ENCODE results near the gene PODXL.

PODXL gene

DNA sequence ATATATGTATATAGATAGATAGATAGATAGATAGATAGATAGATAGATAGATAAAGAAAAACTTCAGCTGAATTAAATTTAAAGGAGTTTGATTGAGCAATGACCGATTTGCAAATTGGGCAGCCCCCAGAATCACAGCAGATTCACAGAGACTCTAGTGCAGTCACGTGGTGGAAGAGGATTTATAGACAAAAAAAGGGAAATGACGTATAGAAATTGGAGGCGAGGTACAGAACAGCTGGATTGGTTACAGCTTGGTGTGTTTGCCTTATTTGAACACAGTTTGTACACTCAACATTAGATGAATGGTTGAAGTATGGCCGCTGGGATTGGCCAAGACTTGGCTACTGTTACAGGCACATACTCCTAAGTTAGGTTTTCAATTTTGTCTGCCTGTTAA is 8.2 kb upstream of the PODXL start:
- DNase-seq (ENCODE audit: low read depth): no peak

DNA sequence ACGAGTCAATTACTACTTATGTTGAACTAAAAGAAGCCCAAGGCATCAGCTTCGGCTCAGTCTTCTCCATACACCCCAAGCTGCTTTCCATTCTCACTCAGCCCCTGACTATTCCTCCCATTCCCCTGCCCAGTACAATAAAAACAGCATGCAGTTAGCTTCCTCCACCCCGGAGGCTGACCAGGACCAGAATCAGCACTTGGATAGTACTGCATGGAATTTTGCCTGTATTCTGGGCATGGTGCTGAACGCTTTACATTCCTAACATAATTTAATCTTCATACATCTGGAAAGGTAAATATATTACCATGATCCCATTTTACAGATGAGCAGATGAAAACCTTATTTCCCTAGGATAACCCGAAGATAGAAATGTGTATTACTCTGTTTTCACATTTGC is 7.5 kb upstream of the PODXL start:
- no peak for DNase-seq (ENCODE audit: low read depth)

DNA sequence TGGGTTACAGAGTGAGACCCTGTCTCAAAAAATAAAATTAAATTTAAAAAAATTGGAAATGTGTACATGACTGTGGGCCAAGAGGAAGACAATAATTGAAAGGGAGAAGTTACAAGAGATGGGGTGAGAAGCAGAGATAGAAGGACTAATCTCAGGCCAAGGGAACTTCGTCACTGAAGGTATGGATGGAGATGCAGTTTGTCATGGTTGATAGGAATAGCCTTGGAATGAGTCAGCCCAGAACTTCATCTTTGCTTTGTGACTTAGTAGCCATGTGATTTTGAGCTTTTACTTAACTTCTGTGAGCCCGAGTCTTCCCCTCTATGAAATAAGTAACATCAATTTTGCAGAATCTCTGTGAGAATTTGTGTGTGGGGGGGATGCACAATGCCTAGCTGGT is 6.5 kb upstream of the PODXL start:
- peak; percentile 63 for DNase-seq (ENCODE audit: low read depth)

DNA sequence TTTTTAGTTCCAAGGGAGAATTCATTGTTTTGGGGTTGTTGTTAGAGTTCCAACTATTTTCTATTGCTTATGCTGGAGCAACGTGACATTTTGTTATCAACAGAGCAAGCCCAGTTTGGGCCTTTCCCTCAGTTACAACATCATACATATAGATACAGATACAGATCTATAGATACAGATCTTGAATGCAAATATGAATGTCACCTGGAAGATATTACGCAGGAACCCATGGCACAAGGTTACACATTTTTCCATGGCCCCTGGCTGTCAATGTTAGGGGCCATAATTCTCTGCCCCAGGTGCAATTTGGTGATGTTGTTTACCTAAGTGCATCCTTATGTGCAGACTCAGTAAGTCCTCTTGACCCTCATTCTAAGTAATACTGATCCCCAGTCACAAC is 3.6 kb upstream of the PODXL start:
- DNase-seq (ENCODE audit: low read depth): no peak

DNA sequence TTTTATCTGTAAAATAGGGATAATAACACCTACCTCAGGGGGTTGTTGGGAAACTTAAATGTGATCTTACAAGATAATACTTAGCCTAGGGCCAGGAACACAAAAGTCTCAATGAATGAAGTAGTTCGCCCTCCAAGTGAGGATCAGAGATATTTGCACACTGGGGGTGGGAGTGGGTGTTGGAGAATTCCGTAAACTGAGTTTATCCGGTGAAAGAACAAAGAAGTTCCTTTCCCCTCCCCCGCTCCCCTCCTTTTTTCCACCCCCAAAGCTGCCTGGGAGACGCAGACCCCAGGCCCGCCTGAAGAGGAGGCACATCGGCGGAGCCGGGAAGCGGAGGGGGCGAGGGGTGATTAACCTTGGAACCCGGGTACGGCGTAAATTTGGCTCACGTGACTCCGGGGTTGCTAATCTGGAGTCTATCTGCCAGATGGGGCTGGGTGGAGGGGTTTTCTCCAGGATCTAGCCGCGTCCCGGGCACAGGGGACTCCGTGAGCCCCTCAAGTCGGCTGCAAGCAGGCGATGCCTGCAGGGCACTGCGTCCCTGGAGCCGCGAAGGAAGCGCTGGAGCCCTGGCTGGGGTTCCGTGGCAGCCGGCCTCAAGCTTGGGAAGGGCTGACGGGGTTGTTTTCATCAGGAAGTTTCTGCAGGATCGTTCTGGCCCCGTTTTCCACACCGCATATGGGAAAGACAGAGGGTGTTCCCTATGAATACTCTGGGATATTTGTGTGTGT is 1.4 kb upstream of the PODXL start:
- peak; percentile 44 for DNase-seq (ENCODE audit: low read depth)

DNA sequence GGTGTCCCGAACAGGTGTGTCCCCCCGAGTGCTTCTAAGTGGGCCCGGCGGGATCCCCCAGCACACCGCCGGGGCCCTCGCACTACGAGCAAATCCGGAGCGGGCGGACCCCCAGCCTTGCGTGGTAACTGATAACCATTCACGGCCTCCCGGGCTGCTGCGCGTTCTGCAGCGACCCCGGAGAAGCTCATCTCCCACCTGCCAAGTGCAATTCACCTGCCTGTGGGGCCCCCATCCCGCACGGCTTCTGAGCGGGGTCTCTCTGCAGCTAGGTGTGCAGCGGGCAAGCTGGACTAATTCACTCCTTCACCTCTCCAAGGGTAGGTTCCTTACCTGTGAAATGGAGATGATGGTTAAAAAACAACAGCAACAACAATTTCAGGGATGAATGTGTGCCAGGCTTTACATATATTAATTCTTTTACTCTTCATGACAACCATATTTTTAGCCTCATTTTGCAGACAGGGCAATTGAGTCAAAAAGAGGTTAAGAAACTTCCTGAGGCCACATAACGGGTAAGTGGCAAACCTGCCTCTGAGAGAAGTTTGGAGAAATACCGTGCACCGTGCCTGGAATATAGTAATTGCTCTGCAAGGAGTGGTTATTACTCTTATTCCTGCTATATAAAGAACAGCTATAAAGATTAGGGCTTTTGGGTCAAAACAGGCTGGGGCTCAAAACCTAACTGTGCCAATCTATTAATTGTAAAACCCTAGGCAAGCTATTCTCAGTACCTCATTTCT is 652 bp upstream of the PODXL start:
- no peak for DNase-seq (ENCODE audit: low read depth)

DNA sequence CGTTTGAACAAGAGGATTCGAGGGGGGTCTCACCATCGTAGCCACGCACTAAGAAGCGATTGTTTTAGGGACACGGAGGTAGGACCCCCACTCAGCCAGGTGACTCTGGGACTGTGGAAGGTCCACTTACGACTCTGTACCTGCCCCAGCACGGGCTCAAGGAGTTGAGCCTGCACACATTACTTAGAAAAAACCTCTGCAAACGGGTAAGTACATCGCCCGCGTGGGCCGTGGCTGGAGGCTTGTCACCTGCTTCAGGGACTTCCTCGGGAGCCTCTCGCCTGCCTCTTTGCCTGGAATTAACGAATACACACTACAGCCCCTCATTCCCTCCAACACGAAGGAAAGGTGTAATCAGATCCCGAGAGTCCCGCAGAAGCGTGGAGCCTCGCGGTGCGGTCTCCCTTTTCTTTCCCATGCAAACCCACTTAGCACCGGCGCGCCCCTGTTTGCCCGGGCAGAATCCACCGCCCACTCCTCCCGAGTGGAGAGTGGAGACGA is 826 bp downstream of the PODXL start:
- no peak for DNase-seq (ENCODE audit: low read depth)

DNA sequence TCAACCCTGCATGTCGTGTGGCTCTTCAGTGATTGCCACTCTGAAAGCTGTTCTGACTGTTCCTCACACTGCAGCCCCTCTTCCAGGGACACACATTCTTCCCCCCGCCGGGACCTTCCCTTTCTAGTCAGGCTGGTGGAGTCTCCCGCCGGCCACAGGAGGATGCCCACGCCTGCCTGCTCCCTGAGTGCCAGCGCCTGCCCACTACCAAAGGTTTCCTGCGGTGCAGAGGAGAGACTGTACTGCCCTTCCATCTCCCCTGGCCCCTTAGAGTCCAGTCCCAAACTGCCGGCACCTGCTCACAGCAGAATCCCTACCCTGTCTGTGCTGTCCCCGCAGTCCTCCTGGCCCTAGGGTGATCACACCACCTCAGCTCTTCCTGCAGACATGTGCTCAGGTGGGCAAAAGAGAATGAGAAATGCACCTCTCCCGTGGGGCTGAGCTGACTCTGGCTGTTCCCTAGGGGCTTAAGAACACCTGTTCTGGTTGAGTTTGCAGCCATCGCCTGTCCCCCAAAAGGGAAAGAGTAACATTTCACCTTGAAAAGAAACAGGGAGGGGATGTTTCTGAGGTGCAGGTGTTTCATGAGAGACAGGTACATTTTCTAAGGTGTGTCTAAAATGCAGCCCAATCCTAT is 1.4 kb downstream of the PODXL start:
- no peak for DNase-seq (ENCODE audit: low read depth)

DNA sequence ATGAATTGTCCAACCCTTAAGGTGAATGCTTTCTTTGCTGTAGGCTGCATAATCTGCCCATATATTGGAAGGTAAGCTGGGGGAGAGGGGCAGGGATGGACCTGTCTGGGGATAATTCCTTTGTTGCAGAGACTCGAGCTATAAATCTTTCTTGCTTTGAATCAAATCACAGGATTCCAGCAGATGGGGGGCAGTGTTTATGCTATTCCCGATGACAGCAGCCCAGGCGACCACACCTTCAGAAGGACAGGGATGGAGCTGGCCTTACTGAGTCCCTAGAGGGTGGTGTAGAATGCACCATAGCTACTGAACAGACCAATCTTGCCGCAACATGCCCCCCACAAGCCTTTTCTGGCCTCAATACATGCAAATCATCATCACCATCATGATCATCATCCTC is 2.5 kb downstream of the PODXL start:
- DNase-seq (ENCODE audit: low read depth): no peak

DNA sequence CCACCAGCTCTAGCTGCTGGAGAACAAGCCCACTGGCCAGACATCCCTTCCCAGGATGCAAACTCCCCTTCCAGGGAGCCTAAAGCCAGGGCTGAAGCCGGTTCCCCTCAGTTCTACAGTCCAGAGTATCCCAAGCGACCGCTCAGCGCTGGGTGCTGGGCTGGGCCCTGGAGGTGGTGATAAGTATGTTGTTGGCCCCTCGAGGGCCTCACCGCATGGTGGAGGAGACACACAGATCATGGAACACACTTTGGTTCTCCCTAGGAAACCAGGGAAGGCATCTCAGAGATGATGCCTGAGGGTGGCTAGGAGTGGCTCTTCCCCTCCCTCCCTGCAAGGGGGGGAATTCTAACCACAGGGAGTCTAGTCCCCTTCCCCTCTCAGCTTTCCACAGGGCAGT is 4.4 kb downstream of the PODXL start:
- DNase-seq (ENCODE audit: low read depth): no peak

DNA sequence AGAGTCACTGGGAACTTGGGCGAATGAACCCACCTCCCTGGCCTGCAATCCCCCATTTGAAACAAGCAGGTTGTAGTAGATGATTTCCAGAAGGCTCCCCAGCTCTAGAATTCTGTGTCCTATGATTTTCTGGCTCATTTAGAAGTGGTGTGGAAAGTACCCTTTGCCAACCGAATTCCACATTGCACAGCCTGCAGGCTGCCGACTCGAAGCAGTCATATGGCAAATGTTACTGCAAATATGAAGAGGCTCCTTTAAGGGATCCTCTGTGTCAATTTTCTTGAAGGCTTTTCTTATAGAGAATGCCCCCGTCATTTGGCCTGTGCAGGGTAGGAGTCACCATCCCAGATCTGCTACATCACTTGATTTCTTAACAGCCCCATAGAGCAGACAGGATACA is 5.6 kb downstream of the PODXL start:
- no peak for DNase-seq (ENCODE audit: low read depth)

DNA sequence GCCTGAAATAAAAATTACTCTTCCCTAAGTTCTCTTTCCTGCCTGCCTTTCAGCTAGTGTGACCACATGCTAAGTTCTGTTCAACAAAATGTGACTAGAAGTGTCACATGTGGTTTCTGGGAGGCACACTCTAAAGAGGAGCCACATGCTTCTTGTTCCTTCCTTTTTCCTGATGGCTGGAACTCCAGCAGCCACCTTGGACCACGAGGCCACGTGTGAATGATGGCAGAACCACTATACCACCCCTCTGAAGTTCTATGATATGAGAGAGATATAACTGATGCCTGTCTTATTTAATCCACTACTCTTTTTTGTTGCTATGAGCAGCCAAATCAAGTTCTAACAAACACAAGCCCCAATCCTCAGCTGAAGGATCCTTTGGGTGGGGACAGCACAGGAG is 8.1 kb downstream of the PODXL start:
- DNase-seq (ENCODE audit: low read depth): no peak

DNA sequence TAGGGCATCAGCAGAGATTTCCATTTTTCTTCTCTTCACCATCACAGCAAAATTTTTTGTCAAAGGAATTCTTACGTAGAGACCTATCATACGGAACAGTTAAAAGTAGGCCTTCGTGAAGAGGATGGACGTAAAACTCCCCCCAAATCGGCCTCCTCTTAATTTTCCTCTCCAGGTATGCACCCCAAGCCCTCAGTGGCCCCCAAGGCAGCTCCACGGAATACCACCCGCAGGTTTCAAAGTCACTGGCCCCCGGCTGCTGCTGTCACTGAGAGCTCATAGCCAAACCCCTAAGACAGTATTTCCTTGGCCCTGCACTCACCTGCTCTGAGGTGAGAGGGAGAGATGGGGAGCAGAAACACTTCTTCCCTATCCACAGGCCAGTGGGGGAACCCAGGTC is 8.8 kb downstream of the PODXL start:
- no peak for DNase-seq (ENCODE audit: low read depth)

DNA sequence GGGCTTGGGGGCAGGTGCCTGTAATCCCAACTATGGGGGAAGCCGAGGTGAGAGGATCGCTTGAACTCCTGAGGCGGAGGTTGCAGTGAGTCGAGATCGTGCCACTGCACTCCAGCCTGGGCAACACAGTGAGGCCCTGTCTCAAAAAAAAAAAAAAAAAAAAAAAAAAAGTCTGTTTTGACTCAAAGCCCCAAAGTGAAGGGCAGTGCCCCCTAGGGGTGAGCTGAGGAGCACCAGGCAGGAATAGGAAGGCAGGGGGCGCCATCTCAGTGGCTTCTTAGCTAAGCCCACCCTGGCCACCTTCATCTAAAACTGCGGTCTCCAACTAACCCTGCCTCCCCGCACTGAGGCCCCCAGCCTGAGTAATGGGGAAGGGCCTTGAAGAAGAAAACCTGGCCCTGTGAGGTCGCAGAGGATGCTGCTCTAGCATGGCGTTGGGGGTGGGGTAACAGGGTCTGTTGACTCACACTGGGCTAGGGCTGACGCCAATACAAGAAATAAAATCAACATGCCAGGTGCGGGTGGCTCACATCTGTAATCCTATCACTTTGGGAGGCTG is 9.8 kb downstream of the PODXL start:
- peak; percentile 29 for DNase-seq (ENCODE audit: low read depth)

DNA sequence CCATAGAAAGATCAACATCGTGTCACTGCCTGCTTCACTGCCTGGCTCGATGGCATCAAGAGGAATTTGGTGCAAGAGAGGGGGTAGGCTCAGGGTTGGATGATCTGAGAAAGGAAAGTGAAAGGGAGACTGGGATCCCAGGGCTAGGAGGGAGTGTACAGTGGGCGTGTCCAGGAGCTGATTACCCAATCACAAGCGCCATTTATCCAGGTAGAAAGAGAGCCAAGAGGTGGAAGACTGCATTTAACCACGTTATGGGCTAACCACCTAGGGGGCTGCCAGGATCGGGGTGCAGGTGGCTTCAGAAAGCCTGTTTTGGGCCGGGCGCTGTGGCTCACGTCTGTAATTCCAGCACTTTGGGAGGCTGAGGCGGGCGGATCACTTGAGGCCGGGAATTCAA is 10.3 kb downstream of the PODXL start:
- DNase-seq (ENCODE audit: low read depth): peak; percentile 25

DNA sequence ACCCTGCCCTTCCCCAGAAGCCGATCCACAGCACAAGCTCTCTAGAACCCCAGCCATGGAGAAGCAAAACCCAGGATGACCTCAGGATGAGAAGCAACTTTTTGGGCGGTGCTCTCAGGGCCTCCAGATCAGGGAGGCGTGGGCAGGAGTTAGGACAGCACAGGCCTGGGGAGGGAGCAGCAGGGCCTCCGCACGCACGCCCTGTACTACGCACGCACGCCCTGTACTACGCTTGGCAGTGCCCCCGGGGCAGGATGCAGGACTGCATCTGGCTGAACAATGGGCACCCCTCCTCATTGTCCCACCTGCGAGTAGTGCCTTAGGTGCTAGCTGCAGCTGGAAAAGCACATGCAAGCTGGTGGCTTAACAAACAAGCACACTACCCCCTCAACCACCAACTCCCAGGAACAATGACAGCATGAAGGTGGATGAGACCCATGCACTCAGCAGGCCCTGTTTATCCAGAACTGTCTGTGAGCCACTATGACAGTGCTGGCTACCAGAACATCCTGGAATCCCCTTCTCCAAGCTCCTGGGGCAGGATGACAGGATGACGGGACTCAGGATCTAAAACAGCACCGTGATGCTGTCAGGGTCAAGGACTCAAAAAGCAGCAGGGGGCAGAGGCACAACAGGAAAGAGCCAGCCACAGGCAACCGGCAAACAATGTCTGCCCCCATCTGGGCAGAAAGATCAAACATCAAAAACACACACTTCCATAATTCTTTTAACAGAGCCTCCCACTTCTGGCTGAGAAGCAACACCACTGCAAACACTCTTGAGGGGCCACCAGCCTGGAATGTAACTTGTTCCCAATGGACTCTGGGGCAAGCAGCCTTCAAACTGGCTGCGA is 11.8 kb downstream of the PODXL start:
- DNase-seq (ENCODE audit: low read depth): peak; percentile 65

DNA sequence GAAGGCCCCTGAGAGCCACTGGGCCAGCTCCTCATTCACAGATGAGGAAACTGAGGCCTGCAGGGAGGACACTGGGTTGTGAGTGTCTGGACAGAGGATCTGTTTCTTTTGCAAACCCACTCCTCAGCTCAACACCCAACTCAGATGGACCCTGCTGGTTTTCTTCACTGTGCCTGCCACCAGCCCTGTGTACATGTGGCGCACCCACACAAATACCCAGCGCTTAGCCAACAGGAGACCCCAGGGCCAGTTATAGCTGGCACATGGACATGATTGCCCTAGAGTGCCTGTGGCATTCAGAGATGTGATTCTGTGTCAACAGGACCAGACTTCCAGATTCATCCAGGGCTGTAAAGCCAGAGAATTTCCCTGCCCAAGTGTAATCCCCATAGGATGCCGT is 12.4 kb downstream of the PODXL start:
- DNase-seq (ENCODE audit: low read depth): no peak

DNA sequence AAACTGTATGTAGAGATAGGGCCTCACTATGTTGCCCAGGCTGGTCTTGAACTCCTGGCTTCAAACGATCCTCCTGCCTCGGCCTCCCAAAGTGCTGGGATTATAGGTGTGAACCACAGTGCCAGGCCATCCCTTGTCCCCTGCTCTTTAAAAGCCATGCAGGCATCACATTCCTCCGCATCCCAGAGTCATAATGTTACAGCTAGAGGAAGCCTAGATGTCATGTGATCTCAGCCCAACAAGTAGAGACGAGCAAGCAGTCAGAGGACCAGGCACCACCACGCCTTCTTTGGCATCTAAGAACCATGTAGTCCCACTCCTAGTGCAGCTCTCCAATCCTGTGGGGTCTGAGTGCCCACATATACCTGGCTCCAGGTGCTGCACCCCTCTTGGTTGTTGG is 13.1 kb downstream of the PODXL start:
- DNase-seq (ENCODE audit: low read depth): no peak

DNA sequence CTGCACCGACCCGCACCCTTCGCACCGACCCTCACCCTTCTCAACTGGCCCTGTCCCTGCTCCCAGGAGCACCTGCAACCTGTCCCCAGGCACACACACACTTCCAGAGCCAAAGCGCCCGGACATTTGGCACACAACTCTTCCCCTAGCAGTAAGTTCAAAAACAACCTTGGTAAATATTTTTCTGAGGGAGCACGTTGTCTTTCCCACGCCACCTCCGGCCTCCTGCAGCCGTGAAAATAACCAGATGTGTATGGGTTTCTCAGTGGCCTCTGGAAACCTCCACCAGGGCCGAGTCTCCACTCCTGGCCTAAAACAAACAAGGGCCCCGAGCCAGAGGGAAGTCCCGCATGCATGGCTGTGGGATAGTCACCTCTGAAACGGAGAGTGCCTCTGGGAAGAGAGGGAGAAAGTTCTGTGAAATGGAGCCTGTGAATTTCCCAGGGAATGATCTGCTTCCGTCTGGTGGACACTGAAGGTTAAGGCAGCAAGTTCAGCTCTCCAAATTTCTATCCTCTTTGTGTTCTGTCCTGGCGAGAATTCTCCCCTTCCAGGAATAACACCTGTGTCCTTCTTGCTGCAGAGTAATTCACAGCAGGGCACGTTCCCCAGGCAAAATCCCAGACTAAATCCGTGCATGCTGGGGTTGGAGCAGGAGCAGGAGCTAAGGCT is 15.8 kb downstream of the PODXL start:
- no peak for DNase-seq (ENCODE audit: low read depth)

DNA sequence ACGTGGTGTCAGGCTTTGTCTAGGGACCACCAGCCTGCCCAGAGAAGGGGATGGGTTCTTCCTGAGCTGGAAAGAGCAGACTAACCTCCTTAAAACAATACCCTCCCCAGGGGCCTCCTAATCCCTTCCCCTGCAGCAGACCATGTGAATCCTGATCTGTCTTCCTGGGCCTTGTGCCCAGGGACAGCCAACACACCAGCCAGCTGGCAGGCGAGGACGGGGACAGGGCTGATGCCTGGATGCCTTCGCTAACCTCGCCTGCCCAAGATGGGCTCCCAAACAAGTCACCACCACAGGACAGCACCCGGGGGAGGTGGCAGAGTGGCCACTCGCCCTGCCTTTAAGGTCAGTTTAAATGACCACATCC is 17.6 kb downstream of the PODXL start:
- DNase-seq (ENCODE audit: low read depth): no peak

DNA sequence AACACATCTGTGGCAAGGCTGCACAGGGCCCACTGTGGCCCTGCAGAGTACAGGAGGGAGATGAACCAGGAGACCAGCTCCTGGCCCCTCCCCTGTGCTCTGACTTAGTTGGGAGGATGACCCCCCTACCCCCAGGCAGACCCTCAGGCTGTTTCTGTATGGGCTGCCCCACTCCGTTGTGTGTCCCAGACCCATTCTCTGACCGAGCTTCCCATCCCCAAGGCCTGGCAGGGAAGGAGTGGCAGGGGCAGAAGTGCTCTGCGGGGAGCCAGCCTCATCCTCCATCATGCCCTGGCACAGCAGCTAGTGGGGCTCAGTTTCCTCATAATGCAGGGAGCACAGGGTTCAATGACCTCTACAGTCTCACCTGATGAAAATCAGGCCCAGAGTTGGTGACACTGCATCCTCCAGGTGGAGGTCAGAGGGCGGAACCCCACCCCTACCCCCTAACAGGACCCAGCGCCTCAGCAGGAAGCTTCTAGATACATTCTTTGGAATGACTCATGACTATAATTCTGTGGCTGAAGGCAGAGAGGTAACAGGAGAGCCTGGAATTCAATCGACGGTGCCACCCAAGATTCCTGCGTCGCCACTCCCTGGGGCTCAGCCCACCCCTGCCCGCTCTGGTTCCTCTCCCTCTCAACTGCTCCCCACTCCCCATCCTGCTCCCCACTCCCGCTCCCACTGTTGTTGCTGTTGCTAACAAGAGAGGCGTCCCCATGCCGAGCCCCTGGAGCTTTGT is 18.2 kb downstream of the PODXL start:
- DNase-seq (ENCODE audit: low read depth): peak; percentile 55

All from EH (cell line).